ENCODE results near the gene SLC9A9.

GRCh38 chr3:143298886-143299535, 549.3 kb downstream of the SLC9A9 start:
- TF ChIP-seq CTCF (IDR thresholded peaks at IDR 0.05 in 8 of 11, conservative IDR thresholded peaks at IDR 0.05 in 3 of 11) (no peak), POLR2AphosphoS5 (IDR thresholded peaks at IDR 0.05) (no peak)
